GM21381 (cell line): Measurements from ENCODE around the gene KLHL9.
A peak's percentile ranks its signal among the peaks of the same experiment; 100 is the strongest.
"Not testable (repeated sequence)": the region's sequence is repeated elsewhere in the genome, so short reads cannot be mapped to it uniquely, and the experiment has no call there.

Experiments
- ATAC-seq: cut with Tn5 transposase; IDR thresholded peaks from one replicate; pipeline ENCODE4 v1.9.1; 2021; ENCODE audit warnings: mild to moderate bottlenecking, moderate library complexity; ENCODE audit not compliant: unreplicated experiment

Gene KLHL9

GRCh38 chr9:21334701-21335632 lies at the start of gene KLHL9:
KLHL9 (minus strand) TSS chr9:21335404; CDS start chr9:21334859, 545 bp downstream.
- peak; percentile 87 for ATAC-seq

GRCh38 chr9:21383627-21384026 lies 48.4 kb upstream of the KLHL9 start:
- ATAC-seq: no peak

- peak; percentile 98 for ATAC-seq
These were observed 46.5 kb upstream of the KLHL9 start for GRCh38 chr9:21381448-21382339.

- ATAC-seq: not testable (repeated sequence)
These were observed 36.3 kb upstream of the KLHL9 start for GRCh38 chr9:21371467-21371866.

GRCh38 chr9:21367957-21368356 lies 32.8 kb upstream of the KLHL9 start, which contains the start of gene IFNA13:
IFNA13 (minus strand) TSS chr9:21368057; CDS start chr9:21368010, 47 bp downstream.
- no peak for ATAC-seq

- peak; percentile 84 for ATAC-seq
These were observed 32.0 kb upstream of the KLHL9 start for GRCh38 chr9:21367169-21367568.

GRCh38 chr9:21362287-21362686 lies 27.1 kb upstream of the KLHL9 start:
- ATAC-seq: no peak

- ATAC-seq: peak; percentile 92
These were observed 22.6 kb upstream of the KLHL9 start for GRCh38 chr9:21357479-21358460.

- no peak for ATAC-seq
These were observed 15.6 kb upstream of the KLHL9 start, which contains the start of gene IFNA6 for GRCh38 chr9:21350787-21351186. IFNA6 (minus strand) TSS chr9:21350887; CDS start chr9:21350887, 0 bp downstream.

GRCh38 chr9:21348430-21348970 lies 13.3 kb upstream of the KLHL9 start:
- no peak for ATAC-seq

GRCh38 chr9:21340735-21341134 lies 5.5 kb upstream of the KLHL9 start:
- ATAC-seq: no peak

- no peak for ATAC-seq
These were observed 1.3 kb upstream of the KLHL9 start for GRCh38 chr9:21336457-21336856.

- no peak for ATAC-seq
These were observed 2.0 kb downstream of the KLHL9 start for GRCh38 chr9:21333226-21333625.

- no peak for ATAC-seq
These were observed 3.4 kb downstream of the KLHL9 start for GRCh38 chr9:21331676-21332402.

- peak; percentile 64 for ATAC-seq
These were observed 8.6 kb downstream of the KLHL9 start for GRCh38 chr9:21326526-21327139.

- ATAC-seq: no peak
These were observed 11.2 kb downstream of the KLHL9 start for GRCh38 chr9:21324047-21324446.

- ATAC-seq: no peak
These were observed 12.2 kb downstream of the KLHL9 start for GRCh38 chr9:21322911-21323461.

- ATAC-seq: no peak
These were observed 14.7 kb downstream of the KLHL9 start for GRCh38 chr9:21320465-21320864.
